NCI-H128 (cell line): ENCODE results near the gene GLDN.

Source experiments
- DNase-seq: peaks from one replicate; lab custom pipeline; 2025; ENCODE audit not compliant: unreplicated experiment; lab: John Stamatoyannopoulos, UW

Gene GLDN

DNA sequence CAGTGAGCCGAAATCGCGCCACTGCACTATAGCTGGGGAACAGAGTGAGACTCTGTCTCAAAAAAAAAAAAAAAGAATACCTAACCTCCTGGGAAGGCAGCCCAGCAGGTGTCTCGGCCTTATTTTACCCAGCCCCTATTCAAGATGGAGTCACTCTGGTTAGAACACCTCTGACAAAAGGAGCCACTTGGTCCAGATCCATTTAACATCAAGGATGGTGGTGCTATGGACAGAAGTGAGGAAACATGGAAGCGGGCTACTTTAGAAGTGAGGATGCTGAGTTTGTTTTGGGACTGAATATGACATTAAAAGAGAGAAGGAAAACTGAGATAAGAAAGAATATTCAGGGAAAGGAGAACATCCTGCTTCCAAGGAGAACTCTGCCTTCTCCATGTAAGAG is 14.7 kb downstream of the GLDN start:
- DNase-seq = no peak

DNA sequence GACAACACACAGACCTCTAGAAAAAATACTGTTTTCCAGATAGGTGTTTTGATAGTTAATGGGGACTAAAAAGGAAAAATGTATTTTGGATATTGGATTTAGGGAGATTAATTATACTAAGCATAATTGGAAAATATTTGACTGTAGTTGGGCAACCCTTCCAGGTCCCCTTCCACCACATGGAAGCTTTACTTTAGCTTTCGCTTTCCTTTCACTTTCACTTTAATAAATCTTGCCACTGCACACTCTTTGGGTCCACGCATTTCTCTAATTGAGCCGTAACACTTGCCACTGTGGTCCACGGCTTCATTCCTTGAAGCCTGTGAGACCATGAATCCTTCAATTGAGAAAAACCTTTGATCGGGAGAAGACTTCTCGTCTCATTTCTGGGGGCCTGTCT is 15.5 kb downstream of the GLDN start:
- DNase-seq = no peak

DNA sequence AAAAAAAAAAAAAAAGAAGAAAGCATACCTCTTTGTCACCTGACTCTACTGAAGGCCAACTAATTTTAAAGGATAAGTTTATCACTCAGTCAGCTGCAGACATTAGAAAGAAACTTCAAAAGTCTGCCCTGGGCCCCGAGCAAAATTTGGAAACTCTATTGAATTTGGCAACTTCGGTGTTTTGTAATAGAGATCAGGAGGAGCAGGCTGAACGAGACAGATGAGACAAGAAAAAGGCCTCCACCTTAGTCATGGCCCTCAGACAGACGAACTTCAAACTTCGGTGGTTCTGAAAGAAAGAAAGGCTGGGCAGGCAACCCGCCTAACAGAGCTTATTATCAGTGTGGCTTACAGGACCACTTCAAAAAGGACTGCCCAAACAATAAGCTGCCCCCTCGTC is 18.5 kb downstream of the GLDN start:
- no peak for DNase-seq

DNA sequence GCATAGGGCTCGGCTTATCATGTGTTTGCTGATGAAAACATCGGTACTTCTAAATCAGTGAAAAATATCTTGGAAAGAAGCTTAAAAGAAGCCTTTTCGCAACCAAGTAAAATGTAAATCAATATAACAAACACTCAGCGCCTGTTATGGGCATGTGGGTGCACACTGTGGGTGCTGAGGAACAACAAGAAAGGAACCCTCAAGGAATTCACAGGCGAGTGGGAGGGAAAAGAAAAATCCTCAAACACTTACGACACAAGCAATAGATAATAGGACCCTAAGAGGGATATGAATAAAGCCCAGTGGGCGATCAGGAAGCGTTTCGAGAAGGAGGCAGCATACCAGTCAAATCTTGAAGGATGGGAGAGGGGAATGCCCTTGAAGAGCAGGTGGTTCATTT is 21.9 kb downstream of the GLDN start:
- no peak for DNase-seq

DNA sequence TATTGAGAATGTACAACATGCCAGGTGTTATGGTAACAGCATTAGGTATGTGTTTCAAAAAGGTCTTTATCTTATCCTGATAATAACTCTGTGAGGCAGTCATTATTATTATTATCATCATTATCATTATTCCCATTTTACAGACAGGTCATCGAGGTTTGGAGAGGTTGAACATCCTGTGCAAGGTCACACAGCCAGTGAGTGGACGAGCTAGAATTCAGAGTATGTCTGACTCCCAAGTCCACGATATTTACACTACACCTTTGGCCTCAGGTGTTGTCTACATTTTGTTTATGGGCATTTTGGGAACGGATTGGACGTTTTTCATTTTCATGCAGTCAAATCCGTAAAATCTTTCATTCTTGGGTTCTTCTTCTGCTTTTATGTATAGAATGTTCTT is 24.0 kb downstream of the GLDN start:
- no peak for DNase-seq

DNA sequence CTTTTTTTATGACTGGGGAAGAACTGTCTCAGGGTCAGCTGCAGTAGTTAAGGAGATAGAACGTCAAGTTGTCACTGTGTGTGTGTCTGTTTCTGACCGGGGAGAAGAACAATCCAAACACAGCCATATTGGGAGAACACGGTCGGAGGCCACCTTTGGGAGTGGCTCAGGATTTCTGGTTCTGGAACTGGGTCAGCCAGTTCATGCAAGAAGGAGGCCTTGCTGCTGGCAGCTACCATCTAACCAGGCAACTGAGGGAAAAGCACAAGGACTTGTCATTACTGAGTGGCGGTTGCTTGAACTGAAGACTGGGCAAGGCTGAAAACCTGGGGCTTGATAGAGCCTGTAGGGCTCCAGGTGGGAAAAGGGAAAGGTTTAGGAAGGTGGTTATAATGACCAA is 24.6 kb downstream of the GLDN start:
- no peak for DNase-seq

DNA sequence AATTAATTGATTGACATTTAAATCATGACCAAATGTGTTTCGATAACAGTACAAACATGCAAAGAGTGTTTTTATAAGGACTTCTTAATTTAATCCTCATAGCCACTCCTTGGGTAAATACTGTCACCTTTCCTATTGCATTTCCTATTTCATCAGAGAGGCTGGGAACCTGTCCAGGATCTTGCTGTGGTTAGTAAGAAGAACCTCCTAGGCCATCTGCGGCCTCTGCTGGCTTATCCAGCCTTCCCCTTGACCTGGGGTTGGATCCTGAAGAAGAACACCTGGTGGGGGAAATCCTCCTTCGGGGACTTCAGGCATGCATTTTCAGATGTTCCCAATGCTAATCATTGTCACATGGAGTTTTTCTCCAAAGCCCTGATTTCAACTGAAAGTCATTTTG is 25.5 kb downstream of the GLDN start:
- DNase-seq = no peak

DNA sequence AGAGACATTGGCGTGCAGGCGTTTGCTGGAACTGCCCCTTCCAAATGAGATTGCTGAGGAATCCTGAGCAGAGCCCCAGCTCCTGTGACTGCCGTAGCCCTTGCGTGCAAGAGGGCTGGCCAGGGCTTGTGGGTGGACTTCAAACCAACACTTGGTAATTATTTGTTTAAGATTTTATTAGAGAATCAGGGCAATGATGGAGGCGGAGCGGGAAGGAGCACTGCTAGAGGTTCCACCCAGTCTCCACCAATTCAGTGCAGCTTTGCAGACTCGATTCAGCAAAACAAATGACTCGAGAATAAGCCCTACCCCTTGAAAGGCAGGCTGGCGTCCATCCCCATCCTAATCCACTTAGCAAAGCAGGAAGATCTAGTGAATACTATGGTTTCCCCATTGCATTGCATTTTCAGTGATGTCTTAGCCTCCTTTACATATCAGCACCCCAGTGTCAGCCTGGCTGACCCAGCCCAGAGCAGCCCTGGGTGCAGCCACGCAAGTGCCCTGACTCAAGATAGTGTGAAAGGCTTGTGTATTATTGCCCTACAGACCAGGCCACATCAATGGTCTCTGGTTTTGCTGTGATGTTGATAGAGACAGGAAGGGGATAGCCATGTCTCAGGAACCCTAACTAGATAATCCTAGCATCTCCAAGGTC is 26.0 kb downstream of the GLDN start:
- DNase-seq = no peak

DNA sequence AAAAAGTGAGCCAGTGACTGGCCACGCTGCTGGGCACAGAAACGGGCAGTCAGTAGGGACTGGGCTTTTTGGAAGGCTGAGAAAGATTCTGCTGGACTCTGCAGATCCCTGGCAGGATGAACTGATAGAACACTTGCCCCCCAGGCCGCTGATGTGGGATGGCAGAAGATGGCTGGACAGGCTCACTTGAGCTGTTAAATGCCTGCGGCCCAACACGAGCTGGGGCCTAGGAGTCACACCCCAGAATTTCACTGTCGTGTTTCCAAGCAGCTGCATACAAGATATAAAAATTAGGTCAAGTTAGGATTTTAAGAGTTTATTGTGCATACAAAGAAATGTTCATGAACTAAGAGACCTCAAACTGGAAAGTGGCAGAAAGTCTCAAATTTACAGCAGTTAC is 26.9 kb downstream of the GLDN start:
- no peak for DNase-seq

DNA sequence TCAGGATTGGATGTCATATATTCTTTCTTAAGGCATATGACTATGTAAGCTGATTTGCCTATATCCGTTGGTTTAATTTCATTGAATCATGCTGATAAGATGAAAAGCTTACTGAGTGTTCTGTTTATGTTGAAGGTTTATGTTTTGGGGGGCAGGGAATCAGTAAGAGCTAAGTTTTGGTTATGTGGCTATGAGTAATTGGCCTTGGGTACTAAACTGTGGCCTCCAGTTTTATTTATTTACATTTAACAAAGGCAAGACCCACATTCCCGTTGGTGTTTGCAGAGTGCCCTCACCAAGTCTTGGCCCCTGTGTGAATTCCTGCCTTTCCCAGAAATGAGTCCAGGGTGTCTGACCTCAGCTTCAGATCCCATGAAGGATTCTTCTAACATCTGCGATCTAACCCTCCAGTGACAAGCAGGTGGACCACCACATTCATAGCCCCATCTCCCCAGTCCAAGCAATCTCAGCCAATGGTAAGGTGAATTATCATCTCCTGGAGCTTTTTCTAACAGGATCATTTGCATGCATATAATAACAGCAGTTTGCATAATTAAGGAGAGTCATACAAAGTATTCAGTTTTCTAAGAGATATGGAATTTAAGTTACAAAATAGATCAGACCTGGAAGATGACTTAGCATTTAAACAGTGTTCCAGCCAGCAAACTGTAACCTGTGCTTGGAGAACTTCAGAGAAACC is 27.4 kb downstream of the GLDN start:
- no peak for DNase-seq

DNA sequence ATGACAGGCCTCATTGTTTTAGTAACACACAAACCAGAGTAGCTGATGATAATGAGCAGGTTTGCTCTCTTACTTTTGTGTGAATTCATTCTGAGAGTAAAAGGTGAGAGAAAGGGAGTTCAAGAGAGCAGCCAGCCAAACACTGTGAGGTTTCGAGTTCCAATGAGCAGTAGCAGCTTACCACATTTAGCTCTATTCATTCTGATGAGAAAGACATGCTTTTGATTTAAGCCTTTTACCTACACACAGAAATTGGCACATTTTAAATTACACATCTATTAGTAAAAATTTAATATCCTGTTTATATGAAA is 28.0 kb downstream of the GLDN start:
- no peak for DNase-seq

DNA sequence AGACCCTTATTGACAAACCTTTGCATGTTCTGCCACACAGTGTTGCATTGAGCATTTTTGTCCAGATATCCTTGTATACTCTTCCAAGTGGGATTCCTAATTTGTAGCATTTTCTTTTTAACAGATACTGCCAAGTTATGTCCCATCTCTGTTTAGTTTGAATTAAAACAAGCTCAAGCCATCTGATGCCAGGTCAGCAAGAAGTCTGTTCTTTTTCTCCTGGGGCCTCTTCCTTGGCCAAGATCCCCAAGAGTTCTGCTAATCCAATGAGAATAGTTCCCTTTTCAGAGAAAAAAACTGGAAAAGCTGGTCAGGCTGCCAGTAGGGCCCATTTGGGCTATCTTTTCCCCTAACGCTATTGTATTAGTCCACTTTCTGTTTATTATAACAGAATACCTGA is 29.8 kb downstream of the GLDN start:
- DNase-seq = no peak

DNA sequence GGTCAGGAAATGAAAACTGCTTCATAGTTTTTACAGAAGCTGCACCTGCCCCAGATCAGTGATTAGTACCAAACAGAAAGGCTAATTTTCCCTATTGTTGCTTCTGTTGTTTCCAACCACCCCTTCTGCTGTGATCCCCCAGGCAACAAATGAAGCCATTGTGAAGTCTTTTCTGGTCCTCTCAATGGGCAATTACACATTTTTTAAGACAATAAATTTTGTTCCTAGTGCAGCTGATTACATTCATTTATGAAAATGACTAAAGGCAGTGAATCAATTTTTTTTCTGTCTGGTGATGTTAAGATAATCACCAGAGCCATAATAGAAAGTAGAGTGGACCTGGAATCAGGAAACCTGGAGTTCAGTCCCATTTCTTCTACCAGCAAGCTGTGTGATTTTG is 32.7 kb downstream of the GLDN start:
- no peak for DNase-seq

DNA sequence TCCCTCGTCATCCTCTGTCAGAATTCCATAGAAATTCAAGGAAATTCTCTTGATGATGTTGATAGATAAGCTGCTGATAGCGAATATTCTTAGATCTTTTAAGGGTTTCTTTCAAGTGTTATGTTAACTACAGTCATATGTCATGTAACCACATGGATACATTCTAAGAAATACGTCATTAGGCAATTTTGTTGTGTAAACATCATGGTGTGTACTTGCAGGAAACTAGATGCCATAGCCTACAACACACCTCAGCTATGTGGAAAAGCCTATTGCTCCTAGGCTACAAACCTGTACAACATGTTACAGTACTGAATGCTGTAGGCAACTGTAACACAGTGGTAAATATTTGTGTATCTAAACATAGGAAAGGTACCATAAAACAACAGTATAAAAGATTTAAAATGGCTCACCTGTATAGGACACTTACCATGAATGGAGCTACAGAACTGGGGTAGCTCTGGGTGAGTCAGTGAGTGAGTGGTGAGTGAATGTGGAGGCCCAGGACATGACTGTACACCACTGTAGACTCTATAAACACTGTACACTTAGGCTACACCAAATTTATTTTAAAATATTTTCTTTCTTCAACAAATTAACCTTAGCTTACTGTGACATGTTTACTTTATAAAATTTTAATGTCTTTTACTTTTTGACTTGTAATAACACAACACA is 34.6 kb downstream of the GLDN start:
- DNase-seq = no peak

DNA sequence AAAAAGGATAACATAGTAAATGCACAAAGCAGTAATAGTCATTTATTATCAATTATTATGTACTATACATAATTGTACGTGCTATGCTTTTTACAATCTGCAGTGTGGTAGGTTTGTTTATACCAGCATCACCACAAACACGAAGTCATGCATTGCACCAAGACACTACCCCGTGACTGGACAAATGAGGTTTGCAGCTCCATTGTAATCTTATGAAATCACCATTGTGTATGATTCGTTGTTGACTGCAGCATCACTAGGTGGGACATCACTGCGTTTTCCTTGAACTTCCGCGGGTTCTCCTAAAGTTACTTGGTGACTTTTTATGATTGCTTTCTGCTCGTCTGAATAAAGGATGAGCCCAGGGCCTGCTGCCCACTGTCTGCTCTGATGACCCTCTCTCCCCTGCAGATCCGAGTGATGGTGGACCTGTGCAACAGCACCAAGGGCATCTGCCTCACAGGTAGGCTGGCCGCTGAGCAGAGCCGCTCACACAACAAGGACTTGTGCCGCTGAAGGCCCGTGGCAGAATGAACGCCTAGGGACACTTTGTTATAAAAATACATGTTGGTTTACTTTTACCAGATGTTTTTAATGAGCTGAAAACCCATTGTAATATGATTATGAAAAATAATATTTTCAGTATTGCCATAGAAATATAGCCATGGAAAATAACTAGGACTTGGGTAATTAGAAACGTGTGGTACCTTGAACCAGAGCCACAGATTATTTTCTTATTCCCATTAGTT is 35.8 kb downstream of the GLDN start:
- DNase-seq = no peak

DNA sequence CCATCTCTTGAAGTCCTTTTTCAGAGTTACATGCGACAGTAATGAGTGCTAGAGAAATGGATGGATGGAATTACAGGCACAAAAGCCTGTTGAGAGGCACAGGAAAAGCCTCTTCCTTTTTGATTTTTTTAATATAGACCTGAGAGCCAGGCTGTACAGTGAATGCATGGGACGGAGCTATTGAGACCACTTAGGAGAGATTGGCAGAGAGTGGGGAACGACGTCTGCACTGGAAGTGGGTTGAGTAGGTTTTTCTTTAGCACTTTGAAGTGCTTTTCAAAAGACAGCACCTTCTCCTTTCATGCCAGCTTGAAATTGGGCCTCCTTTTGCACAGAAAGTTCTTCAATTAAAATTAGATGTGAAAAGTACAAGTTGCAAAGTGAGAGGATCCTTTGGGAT is 37.0 kb downstream of the GLDN start:
- DNase-seq = no peak

DNA sequence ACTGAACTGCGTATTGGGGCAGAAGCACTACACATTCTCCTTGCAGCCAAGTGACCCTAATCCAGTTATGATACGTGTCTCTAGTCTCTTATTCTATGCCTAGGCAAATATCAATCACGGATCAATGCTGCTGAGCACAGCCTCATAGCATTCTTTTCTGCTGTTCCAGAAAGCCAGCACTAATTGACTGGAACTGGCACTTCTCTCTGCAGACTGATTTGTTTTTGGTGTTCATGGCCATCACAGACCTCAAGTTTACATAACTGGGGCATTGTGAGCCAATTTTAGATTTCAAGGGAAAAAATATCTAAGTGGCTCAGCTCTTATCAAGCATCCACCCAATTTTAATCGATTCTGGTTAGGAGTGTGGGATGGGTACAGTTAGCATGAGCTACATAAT is 37.9 kb downstream of the GLDN start:
- no peak for DNase-seq

DNA sequence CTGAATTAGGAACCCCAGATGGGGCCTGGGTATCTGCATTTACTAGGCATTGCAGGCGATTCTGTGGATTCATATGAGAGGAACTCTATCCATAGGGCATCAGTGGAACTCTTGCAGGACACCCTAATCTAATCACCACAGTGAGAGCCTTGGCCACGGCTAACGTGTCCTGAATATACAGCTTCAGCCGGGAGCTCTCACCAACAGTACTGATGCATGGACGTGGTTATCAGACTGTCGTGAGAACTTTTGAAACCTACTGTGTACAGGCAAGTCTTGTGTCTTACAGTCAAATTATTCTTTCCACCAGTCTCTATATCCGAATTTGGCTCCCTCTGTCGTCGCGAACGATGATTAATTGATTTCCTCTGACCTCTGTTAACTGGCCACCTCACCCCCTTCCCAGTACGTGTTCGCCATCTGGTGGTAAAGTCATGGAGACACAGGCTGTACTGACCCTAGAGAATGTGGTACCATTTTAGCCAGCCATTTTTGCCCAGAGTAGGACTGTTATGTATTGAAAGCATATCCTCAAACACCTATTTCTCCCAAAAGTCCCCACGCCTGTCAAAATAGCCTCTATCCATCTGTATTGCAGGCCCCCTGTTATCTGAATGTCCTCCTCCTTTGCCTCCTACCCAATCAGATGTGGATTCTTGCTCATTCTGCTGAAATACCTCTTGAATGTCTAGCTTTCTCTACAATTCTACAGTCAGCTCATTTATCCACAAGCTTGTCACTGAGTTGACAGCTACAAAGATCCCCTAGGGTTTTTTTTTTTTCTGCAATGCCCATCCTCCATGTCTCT is 39.7 kb downstream of the GLDN start:
- DNase-seq = no peak

DNA sequence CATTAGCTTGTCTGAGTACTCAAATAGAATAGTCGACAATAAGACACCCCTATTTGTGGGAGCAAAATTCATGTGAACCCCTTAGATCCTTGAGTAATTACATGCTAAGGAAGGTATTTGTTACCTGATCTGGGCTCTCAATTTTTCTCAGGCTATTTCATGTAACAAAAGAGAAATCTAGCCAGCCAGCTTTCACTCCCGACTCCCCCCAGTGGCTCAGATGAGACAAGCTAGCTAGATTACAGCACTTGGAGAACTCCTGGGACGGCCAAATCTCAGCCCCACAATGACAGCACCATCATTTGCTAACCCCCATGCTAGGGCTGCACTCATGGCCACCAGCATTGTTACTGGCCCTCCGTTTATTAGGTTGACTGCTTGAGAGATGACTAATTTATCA is 41.3 kb downstream of the GLDN start:
- DNase-seq = no peak

DNA sequence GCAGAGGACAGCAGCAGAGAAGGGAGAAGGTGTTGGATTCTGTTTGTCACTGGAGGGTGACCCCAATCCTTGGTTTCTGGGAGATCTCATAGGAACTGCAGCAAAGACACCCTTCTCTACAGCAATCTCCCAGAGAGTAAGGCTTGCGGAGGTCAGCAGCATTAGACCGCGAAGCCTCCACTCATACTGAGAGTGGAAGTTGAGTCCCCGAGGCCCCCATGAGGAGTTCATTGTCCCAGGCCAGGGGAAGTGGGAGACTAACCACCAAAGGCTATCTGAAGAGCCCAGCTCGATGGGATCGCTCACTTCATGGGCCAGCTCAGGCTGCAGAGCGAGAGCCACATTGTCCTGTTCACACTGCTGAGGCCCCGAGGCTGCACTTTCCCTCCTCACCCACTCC is 44.6 kb downstream of the GLDN start:
- DNase-seq = no peak

DNA sequence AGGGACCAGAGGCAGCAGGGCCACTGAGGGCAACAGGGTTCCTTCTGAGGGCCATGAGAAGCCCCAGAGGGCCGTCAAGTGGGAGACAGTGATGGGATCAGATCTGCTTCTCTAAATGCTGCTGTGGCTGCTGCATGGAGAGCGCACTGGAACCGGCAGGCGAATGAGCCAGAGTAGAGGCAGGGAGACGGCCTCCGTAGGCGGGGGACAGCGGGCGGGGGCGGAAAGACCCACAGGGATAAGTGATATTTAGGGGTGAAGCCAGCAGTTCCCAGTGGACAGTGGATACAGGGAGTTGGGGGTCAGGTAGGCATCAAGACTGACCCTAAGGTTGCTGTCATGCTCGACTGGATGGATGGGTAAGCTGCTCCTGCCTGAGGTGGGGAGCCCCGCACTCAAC is 45.0 kb downstream of the GLDN start:
- no peak for DNase-seq
